Aorta (tissue), 5 donors: ENCODE data around the gene NCS1. TPM values are rescaled to one million over a fixed set of nuclear protein-coding genes. Genes with fewer than 3 reads are reported as not detected.

Experiments used
- ATAC-seq: fragments of 200-7000 bp; cut with Tn5 transposase; one replicate; pipeline ENCODE4 v1.9.1; 2022; ENCODE audit warnings: moderate library complexity; ENCODE audit not compliant: low FRiP score
- DNase-seq, 2 donors: peaks; one replicate each; pipeline ENCODE4 v3.0.0-alpha.2; 2020
- H3K27ac ChIP-seq, 2 donors: one replicate each; pipeline ENCODE4 v1.5.1; 2013; ENCODE audit warnings: low read length in 2 of 2, mild to moderate bottlenecking in 2 of 2, moderate library complexity in 2 of 2, control low read depth in 1 of 2, inconsistent platforms in 1 of 2, low read depth in 1 of 2
- H3K27me3 ChIP-seq, 2 donors: one replicate each; pipeline ENCODE4 v1.6.1; 2013; ENCODE audit warnings: control low read depth in 1 of 2, low read length in 1 of 2, mild to moderate bottlenecking in 1 of 2, moderate library complexity in 1 of 2; ENCODE audit not compliant: insufficient read depth in 2 of 2, control insufficient read depth in 1 of 2
- H3K36me3 ChIP-seq, 2 donors: one replicate each; pipeline ENCODE4 v1.6.1; 2013; ENCODE audit warnings: control low read depth in 1 of 2, low read length in 1 of 2, mild to moderate bottlenecking in 1 of 2; ENCODE audit not compliant: insufficient read depth in 2 of 2, control insufficient read depth in 1 of 2
- H3K4me1 ChIP-seq, 2 donors: one replicate each; pipeline ENCODE4 v1.6.1; 2013; ENCODE audit warnings: low read length in 2 of 2, control low read depth in 1 of 2, mild to moderate bottlenecking in 1 of 2, moderate library complexity in 1 of 2; ENCODE audit not compliant: insufficient read depth in 2 of 2, control insufficient read depth in 1 of 2
- H3K4me3 ChIP-seq, 2 donors: one replicate each; pipeline ENCODE4 v1.5.1; 2013; ENCODE audit warnings: low read length in 2 of 2, control low read depth in 1 of 2, mild to moderate bottlenecking in 1 of 2
- H3K9me3 ChIP-seq: one replicate; pipeline ENCODE4 v1.6.1; 2013; ENCODE audit warnings: mild to moderate bottlenecking, low read length; ENCODE audit not compliant: control insufficient read depth
- WGBS, 2 donors: extraction: QIAGEN DNeasy Blood & Tissue Kit; methylation state at CpG; one replicate each; pipeline ENCODE4 v1.1.7; 2013; 5-methylcytosine and 5-hydroxymethylcytosine counted together
- intact Hi-C, 2 donors: fragments of 100-400 bp; cut with DNase I; formaldehyde crosslinking; loops; one replicate each; pipeline versions ENCODE4 v1.14.2 to v1.15.0; 2022
- polyA plus RNA-seq, 2 donors: library from polyadenylated mRNA; stranded (reverse); fragments of 200-250 nt; gene quantifications; one replicate each; pipeline ENCODE4 v1.2.3, GENCODE V29; 2013
- total RNA-seq, 2 donors: library from RNA; stranded (reverse); fragmentation: NEBNext Ultra II Directional; extraction: Animal tissue kit (Norgen Biotek cat#: 25700); gene quantifications; one replicate each; pipeline ENCODE4 v1.2.1, GENCODE V29; 2021
- donor health status: healthy with polysubstance abuse.
- donor health status: Bipolar disorder and iron deficiency.
- donor health status: DM: no; HTN: no; CAD: no.
- donor health status: DM: no; HTN: no; CAD: no.
- donor health status: DM: yes; HTN: yes; CAD: no.

NCS1 gene
- total and polyA plus RNA-seq, 4 donors: 21.3 to 171 (median 47.4) TPM

DNA sequence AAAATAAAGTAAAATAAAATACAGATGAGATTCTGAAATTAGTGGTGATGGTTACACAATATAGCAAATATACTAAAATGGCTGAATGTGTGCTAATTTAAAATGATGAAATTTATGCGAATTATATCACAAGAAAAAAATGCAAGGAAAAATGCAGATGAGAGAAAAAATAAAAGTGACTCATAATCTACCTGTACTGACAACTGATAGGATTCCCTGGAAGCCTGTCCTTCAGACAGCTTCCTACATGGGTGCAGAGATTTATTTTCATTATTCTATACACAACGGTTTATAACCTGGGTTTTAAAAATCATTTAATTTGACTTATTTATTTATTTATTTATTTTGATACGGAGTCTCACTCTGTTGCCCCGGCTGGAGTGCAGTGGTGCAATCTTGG, 5.8 kb upstream of the NCS1 start:
- H3K27ac ChIP-seq: no peak overlapping the region
- no peaks in the 10 kb centered on the region for H3K27me3 ChIP-seq
- WGBS, 2 donors: 88 to 92% methylated on average over 4 of the region's 4 CpGs
- no peaks in the 10 kb centered on the region for H3K9me3 ChIP-seq
- H3K4me1 ChIP-seq: no peaks in the 10 kb centered on the region
- no peak for DNase-seq
- H3K36me3 ChIP-seq: no peaks in the 10 kb centered on the region
- no peak overlapping the region for H3K4me3 ChIP-seq
- intact Hi-C loops: no loop called here
- ATAC-seq: no peak

- DNase-seq (no peak), ATAC-seq (no peak)
- Histone ChIP-seq H3K27ac (no peak overlapping the region), H3K9me3 (no peaks in the 10 kb centered on the region), H3K36me3 (no peaks in the 10 kb centered on the region), H3K27me3 (no peaks in the 10 kb centered on the region), H3K4me3 (no peak overlapping the region), H3K4me1 (no peaks in the 10 kb centered on the region)
- WGBS, 2 donors: 84 to 89% methylated on average over 6 of the region's 6 CpGs
- intact Hi-C loops: no loop called here
These were observed 4.3 kb upstream of the NCS1 start for GRCh38 chr9:130167927-130168326.

- Histone ChIP-seq H3K27ac (no peak overlapping the region), H3K36me3 (no peaks in the 10 kb centered on the region), H3K9me3 (no peaks in the 10 kb centered on the region), H3K4me1 (peaks cover 0 to 5% of the 10 kb centered on the region in 2 donors), H3K4me3 (peak overlapping the region; percentile 46 to 85), H3K27me3 (no peaks in the 10 kb centered on the region)
- WGBS, 2 donors: 27 to 29% methylated on average over 44 to 45 of the region's 45 CpGs
- intact Hi-C loops: loop anchor here (5.0 kb wide), 3 partner anchors 36 to 66 kb away; no protein-coding TSS in a partner anchor
- no peak for DNase-seq
- no peak for ATAC-seq
These were observed 717 bp upstream of the NCS1 start for GRCh38 chr9:130171226-130172148.

DNA sequence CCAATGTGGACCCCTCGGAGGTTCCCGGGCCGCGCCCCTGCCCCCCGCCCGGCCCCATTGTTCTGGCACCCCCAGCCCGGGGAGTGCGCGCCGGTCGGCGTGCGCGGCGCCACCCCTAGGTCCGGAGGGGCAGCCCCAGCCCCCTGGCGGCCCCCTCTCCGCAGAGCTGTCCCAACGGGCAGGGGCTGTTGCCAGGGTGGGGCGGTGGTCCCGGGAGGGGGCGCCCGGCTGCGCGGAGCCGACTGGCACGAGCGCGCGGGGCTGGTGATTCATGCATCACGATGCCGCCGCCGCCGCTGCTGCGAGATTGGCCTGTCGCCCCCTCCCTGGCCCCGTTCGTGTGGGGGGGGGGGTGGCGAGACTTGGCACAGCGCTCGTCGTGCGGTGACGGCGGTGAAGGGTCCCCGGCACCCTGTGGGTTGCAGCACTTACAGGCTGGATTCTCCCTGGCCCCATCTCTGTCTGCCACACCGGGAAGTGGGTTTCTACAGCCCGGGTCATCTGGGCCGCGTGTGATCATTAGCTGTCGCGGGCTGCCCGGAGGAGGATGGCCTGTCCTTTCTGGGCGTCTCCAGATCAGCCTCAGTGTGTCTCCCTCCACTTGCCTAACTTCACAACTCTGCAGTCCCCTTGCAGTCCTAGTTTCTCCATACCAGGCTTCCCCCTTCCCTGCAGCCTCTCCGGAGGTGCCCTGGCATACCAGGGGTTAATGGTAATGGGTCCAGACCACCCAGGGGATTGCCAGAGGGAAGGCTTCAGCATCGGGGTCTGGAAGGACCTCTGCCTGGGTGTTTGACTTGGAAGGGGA, 858 bp downstream of the NCS1 start:
- no peaks in the 10 kb centered on the region for H3K9me3 ChIP-seq
- DNase-seq: peak; percentile 74 to 90
- peak; percentile 28 for ATAC-seq
- H3K36me3 ChIP-seq: no peaks in the 10 kb centered on the region
- H3K27me3 ChIP-seq: no peaks in the 10 kb centered on the region
- peak overlapping the region; percentile 75 to 85 for H3K4me3 ChIP-seq
- peak overlapping the region; percentile 15 to 86 for H3K27ac ChIP-seq
- H3K4me1 ChIP-seq: peaks cover 0 to 5% of the 10 kb centered on the region in 2 donors
- intact Hi-C loops: loop anchor here (5.0 kb wide), 3 partner anchors 34 to 64 kb away; no protein-coding TSS in a partner anchor
- 0 to 1% methylated on average over 37 to 57 of the region's 57 CpGs for WGBS, 2 donors

DNA sequence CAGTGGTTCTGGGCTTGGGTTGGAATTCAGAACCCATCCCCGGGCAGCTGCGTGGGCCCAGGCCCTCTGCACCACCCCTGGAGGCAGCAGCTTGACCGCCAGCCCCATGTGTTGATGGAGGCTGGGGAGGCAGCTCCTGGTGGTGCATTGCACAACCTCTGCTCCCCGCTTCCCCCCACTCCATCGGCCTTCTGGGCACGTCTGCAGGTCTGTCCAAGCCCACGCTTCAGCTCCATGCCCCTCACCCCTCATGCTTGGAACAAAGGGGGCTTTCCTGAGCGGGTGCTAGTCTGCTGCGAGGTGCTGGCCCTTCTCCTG, 1.4 kb downstream of the NCS1 start:
- Histone ChIP-seq H3K9me3 (no peaks in the 10 kb centered on the region), H3K4me3 (peak overlapping the region; percentile 75 to 85), H3K4me1 (peaks cover 0 to 5% of the 10 kb centered on the region in 2 donors), H3K27ac (peak overlapping the region; percentile 15 to 86), H3K36me3 (no peaks in the 10 kb centered on the region), H3K27me3 (no peaks in the 10 kb centered on the region)
- ATAC-seq (peak; percentile 49), DNase-seq (no peak)
- WGBS, 2 donors: 7 to 10% methylated on average over 9 of the region's 9 CpGs
- intact Hi-C loops: loop anchor here (5.0 kb wide), 3 partner anchors 34 to 64 kb away; no protein-coding TSS in a partner anchor

GRCh38 chr9:130174025-130174424, 1.8 kb downstream of the NCS1 start:
- intact Hi-C loops: loop anchor here (5.0 kb wide), 3 partner anchors 33 to 63 kb away; no protein-coding TSS in a partner anchor
- H3K4me3 ChIP-seq: no peak overlapping the region
- peak overlapping the region; percentile 4 to 86 for H3K27ac ChIP-seq

GRCh38 chr9:130174920-130175321, 2.7 kb downstream of the NCS1 start:
- peaks cover 0 to 5% of the 10 kb centered on the region in 2 donors for H3K4me1 ChIP-seq
- no peaks in the 10 kb centered on the region for H3K36me3 ChIP-seq
- H3K9me3 ChIP-seq: no peaks in the 10 kb centered on the region
- WGBS, 2 donors: 8 to 12% methylated on average over 8 of the region's 8 CpGs
- peak overlapping the region; percentile 14 to 62 for H3K27ac ChIP-seq
- no peaks in the 10 kb centered on the region for H3K27me3 ChIP-seq
- ATAC-seq (peak; percentile 71), DNase-seq (peak; percentile 82 to 92)
- H3K4me3 ChIP-seq: no peak overlapping the region
- intact Hi-C loops: loop anchor here (5.0 kb wide), 3 partner anchors 32 to 62 kb away; no protein-coding TSS in a partner anchor

More at GRCh38 chr9:130174025-130174424, 1.8 kb downstream of the NCS1 start:
- WGBS, 2 donors: 23 to 31% methylated on average over 9 of the region's 9 CpGs
- Histone ChIP-seq H3K4me1 (peaks cover 0 to 5% of the 10 kb centered on the region in 2 donors), H3K27me3 (no peaks in the 10 kb centered on the region), H3K9me3 (no peaks in the 10 kb centered on the region), H3K36me3 (no peaks in the 10 kb centered on the region)
- ATAC-seq (no peak), DNase-seq (no peak)

DNA sequence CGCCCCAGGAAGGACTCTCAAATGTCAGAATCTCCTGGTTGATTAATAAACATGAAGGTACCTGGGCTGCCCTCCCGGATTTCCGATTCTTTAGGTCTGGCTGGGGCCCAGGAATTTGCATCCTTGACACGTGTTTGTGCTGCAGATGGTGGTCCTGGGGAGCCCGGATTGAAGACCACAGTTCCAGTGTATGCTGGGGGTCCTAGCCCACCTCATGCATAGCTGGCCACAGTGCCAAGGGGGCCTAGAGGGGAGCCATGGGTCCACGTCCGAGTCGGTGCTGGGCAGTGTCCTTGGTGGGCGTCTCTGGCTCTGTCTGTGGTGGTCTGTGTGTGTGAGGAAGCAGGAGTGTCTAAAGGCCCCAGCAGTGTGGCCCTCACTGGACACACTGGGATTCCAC, 3.2 kb downstream of the NCS1 start:
- H3K27me3 ChIP-seq: no peaks in the 10 kb centered on the region
- no peaks in the 10 kb centered on the region for H3K36me3 ChIP-seq
- DNase-seq: no peak
- no peaks in the 10 kb centered on the region for H3K9me3 ChIP-seq
- no peak for ATAC-seq
- H3K4me3 ChIP-seq: no peak overlapping the region
- WGBS, 2 donors: 59 to 63% methylated on average over 9 of the region's 9 CpGs
- intact Hi-C loops: no loop called here
- H3K4me1 ChIP-seq: peaks cover 0 to 5% of the 10 kb centered on the region in 2 donors
- peak overlapping the region; percentile 14 to 62 for H3K27ac ChIP-seq
